Measurements from ENCODE around the gene PPP3CB.

DNA sequence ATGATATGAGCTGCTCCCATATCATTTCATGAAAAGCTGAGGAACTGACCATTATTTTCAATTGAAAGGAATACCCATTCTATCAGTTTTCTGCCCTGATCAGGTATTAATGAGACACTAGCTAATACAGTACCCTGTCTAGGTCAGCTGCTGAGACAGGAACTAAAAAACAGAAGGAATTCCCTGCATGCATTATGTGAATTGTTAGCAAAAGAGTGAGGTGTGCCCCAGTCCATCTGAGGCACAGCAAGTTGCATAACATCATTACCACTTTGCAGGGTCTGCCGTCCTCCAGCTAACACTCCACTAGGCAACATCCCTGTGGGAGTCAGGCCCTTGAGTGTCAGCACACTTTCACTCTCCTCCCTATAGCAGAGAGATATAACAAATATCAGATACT lies 51.4 kb downstream of the PPP3CB start:
- TF ChIP-seq, protein P1, sequence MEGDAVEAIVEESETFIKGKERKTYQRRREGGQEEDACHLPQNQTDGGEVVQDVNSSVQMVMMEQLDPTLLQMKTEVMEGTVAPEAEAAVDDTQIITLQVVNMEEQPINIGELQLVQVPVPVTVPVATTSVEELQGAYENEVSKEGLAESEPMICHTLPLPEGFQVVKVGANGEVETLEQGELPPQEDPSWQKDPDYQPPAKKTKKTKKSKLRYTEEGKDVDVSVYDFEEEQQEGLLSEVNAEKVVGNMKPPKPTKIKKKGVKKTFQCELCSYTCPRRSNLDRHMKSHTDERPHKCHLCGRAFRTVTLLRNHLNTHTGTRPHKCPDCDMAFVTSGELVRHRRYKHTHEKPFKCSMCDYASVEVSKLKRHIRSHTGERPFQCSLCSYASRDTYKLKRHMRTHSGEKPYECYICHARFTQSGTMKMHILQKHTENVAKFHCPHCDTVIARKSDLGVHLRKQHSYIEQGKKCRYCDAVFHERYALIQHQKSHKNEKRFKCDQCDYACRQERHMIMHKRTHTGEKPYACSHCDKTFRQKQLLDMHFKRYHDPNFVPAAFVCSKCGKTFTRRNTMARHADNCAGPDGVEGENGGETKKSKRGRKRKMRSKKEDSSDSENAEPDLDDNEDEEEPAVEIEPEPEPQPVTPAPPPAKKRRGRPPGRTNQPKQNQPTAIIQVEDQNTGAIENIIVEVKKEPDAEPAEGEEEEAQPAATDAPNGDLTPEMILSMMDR (IDR thresholded peaks at IDR 0.05), result no peak
- no peak for TF ChIP-seq EZH2 (IDR thresholded peaks at IDR 0.05; ENCODE audit: borderline replicate concordance, insufficient read depth, low read depth, low read length, poor library complexity, severe bottlenecking)

Data from B cell (primary cell).